Measurements from ENCODE around the gene LRRC43.
"Not testable (repeated sequence)": the region's sequence is repeated elsewhere in the genome, so short reads cannot be mapped to it uniquely, and the experiment has no call there.

The LRRC43 gene

DNA sequence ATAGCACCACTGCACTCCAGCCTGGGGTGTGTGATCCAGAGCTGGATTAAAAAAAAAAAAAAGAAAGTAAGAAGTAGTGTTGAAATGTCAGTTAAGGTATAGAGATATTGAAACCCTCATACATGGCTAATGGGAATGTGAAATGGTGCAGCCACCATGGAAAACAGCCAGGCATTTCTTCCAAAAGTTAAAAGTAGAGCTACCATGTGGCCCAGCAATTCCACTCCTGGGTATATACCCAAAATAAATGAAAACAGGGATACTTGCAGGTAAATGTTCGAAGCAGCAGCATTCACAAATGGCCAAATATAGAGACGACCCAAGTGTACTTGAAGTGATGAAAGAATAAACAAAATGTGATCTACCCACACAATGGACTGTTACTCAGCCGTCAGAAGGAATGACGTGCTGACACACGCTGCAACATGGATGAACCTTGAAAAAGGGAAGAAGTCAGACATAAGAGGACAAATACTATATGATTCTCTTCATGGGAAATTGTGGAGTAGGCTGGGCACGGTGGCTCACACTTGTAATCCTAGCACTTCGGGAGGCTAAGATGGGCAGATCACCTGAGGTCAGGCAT is 24.1 kb upstream of the LRRC43 start:
- no peak for DNase-seq (ENCODE audit: low spot score)

GRCh38 chr12:122159882-122160281 is 23.0 kb upstream of the LRRC43 start:
- peak; percentile 38 for DNase-seq (ENCODE audit: low spot score)

- DNase-seq (ENCODE audit: low spot score), result no peak
Observed at GRCh38 chr12:122160761-122161160, 22.2 kb upstream of the LRRC43 start.

DNA sequence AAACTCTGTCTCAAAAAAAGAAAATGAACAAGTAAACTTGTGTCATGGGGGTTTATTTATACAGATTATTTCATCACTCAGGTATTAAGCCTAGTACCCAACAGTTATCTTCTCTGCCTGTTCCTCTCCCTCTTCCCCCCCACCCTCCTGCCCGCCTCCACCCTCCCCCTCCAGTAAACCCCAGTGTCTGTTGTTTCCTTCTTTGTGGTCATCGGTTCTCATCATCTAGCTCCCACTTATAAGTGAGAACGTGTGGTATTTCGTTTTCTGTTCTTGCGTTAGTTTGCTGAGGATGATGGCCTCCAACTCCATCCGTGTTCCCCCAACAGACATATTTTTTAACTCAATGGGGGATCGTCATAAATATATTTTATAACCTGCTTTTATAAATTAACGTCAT is 21.2 kb upstream of the LRRC43 start:
- no peak for DNase-seq (ENCODE audit: low spot score)

DNA sequence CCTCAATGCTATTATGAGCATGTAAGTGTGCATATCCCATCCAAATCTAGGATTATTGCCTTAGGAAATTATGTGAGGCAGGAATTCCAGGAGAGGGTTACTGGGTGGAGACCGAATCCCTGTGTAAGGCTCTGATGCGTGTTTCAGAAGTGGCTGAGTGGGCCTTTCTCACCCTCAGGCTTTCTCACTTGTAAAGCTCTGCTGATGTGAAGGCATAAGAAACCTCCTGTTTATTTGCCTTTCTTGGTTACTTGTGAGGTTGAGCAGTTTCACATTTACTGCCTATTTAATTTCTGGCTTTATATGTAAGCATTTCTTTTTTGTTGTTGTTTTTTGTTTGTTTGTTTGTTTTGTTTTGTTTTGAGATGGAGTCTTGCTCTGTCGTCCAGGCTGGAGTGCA is 19.9 kb upstream of the LRRC43 start:
- no peak for DNase-seq (ENCODE audit: low spot score)

DNA sequence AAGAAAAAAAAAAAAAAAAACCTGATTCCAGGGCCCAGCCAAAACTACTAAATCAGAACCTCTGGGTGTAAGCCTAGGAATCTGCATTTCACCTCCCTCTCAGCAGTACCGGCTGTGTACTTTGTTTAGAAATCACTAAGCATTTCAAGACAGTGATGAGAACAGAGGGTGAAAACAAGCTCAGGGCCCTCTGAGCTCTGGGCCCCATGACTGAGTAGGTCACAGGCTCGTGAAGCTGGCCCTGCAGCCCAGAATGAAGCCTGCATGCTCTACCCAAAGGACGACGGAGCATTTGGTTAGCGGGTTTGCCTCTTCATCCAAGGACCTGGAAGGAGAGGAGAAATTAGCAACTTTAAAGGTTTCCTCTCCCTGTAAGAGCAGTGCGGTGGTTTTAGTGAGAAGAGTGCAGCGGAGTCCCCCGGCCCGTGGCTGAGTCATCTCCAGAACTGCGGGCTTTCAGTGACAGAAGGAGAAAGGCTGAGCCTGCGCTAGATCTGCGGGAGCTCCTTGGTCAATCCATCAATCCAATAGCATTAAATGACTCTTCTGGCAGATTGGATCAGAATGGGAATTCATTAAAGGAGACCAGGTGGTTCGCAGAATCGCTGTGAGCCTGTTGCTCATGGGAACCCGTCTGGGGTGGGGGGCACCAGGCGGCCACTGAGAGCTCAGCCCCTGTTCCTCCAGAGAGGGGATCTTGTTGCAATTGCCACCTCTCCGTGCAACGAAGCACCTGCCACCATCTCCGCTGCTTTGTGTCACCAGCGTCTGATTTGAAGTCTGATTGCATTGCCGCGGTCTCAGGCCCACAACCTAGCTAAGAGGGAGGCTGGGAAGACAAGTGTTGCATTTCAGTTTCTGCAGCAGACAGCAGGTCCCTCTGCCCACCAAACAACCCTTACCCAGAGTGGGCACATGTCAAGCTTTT is 16.2 kb upstream of the LRRC43 start:
- DNase-seq (ENCODE audit: low spot score), result no peak

DNA sequence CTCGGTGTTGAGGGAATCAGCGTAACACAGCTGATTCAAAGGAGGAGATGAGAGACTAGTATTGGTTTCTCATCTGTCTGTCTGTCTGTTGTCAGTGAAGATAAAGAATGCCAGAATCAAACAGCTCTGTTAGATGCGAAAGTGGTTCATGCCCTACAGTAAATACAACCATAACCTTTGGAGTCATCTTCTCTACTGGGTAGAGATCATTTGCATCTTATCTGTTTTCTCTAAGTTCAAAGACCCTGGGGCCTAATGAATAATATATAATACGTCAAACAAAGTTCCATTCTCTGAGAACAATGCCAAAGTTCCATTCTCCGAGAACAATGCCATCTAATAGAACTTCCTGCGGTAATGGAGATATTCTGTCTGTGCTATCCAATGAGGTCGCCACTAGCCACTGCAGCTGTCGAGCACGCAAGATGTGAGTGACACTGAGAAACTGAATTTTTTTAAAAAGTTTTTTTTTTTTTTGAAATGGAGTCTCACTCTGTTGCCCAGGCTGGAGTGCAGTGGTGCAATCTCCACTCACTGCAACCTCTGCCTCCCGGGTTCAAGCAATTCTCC is 15.5 kb upstream of the LRRC43 start:
- DNase-seq (ENCODE audit: low spot score), result no peak

DNA sequence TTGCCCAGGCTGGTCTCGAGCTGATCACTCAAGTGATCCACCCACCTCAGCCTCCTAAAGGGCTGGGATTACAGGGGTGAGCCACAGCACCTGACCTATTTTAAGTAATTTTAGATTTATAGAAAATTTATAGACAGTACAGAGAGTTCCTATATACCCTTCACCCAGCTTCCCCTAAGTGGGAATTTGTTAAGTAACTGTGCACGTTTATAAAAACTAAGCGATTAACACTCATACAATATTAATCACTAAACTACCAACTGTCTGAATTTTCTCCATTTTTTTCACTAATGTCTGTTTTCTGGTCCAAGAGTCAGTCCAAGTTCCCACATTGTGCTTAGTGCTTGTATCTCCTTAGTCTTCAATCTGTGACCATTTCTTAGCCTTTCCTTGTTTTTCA is 14.4 kb upstream of the LRRC43 start:
- DNase-seq (ENCODE audit: low spot score), result no peak

DNA sequence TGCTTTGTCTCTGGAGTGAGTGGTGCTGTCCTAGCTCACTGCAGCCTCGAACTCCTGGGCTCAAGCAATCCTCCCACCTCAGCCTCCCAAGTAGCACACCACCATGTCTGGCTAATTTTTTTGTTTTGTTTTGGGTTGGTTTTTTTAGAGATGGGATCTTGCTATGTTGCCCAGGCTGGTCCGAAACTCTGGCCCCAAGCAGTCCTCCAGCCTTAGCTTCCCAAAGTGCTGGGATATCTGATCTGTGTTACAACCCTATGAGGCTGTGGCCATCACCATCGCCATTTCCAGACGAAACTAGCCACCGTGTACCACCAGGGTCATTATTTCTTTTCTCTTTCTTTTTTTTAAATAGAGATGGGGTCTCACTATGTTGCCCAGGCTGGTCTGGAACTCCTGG is 11.5 kb upstream of the LRRC43 start:
- no peak for DNase-seq (ENCODE audit: low spot score)

DNA sequence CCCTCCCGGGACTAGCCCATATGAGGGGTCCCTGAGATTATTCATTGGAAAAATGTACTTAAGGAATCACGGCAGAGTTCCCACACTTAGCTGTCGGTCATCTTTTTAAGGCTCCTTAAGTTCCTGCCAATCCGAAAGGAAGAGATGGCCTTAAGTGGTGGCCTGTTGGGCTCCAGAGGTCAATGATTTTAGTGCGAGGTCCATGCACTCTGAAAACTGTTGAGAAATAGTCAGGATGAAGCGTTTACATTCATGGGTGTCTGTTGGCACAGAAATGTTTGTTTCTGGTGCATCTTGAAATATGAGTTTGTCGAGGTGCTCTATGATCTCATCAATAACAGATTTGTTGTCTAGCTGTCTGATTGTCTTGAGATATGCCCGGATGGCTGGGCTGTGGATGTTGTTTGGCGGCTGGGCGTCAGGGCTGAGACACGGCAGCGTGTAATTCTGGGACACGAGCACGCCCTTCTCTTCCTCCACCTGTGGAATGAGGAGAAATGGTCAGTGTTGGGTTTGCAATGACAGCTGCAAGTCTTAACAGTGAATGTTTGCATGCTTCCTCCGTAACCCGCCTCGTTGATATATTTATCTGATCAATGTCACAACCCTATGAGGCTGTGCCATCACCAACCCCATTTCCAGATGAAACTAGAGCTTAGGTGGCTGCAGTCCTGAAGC is 10.5 kb upstream of the LRRC43 start:
- DNase-seq (ENCODE audit: low spot score), result no peak

- DNase-seq (ENCODE audit: low spot score), result no peak
Observed at GRCh38 chr12:122174155-122174845, 8.6 kb upstream of the LRRC43 start, which contains the start of gene IL31. TSS of gene IL31 (minus strand) at chr12:122174221. CDS start at chr12:122174172, 49 bp downstream.

GRCh38 chr12:122176473-122176872 is 6.5 kb upstream of the LRRC43 start:
- not testable (repeated sequence) for DNase-seq (ENCODE audit: low spot score)

- no peak for DNase-seq (ENCODE audit: low spot score)
Observed at GRCh38 chr12:122183588-122183940, 641 bp downstream of the LRRC43 start.

- DNase-seq (ENCODE audit: low spot score), result no peak
Observed at GRCh38 chr12:122184517-122184916, 1.6 kb downstream of the LRRC43 start.

DNA sequence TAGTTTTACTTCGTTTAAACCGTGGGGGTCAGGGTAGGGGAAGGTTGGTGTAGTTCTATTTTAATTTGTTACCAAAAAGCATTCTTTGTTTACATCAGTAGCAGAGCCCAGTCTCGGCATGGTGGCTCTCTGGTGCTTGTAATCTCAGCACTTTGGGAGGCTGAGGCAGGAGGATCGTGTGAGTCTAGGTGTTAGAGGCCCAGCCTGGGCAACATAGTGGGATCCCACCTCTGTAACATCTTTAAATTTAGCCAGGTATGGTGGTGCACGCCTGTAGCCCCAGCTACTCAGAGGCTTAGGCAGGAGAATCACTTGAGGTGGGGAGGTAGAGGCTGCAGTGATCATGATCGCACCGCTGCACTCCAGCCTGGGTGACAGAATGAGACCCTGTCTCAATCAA is 2.2 kb downstream of the LRRC43 start:
- DNase-seq (ENCODE audit: low spot score), result no peak

- DNase-seq (ENCODE audit: low spot score), result no peak
Observed at GRCh38 chr12:122185494-122186082, 2.7 kb downstream of the LRRC43 start.

DNA sequence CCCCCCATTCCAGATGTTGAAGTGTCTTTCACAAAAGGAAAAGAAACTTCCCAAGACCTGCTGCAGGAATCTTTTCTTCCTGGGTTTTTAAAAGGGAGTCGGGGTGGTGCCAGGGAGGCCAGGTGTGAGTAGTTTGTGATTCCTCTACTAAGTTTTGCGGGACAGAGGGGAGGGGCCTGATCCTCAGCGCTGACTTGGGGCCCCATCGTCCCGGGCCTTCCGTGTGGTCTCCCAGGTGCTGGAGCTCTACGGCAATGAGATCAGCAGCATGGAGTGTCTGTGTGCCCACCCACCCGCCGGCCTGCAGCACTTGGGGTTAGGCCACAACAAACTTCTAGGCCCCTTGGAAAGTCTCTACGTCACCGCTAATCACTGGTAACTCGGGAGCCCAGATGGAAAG is 4.5 kb downstream of the LRRC43 start:
- DNase-seq (ENCODE audit: low spot score), result no peak

DNA sequence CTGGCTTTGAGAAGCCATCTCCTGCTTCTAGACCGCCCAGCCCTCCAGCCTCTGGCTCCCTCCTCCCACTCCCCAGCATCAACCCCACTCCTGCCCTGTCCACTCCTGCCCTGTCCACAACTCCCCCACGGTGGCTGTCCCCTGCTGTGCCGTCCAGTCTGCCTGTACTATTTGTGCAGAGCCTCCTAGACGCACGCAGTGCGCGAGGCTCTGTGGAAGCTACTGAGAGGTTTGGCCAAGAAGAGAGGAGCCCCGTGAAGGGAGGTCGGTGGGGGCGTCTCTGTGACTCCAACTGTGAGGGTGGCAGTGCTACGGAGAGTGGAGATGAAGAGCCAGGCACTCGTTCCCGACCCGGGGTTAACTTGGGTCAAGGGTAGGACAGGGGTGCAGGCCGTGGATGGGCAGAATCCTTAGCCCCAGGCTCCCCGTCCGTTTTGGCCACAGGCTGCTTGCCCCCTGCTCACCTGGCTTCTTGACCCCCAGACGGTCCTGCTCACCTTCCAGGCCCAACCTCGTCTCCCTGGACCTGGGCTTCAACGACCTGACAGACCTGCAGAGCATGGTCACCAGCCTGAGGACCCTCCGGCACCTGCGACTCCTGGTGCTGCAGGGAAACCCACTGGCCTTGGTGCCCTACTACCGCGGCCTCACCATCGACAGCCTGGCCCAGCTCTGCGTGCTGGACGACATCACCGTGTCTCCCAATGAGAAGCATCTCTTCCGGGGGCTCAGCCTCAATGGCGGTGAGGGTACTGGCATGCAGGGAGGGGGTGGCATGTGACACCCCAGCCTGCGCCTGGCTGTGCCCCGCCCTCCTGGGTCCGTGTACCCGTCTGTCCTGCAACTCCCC is 6.9 kb downstream of the LRRC43 start:
- DNase-seq (ENCODE audit: low spot score), result peak; percentile 25

- peak; percentile 84 for DNase-seq (ENCODE audit: low spot score)
Observed at GRCh38 chr12:122190842-122191668, 8.1 kb downstream of the LRRC43 start.

GRCh38 chr12:122192441-122192840 is 9.5 kb downstream of the LRRC43 start:
- no peak for DNase-seq (ENCODE audit: low spot score)

Measured in D341Med (cell line).